Measurements from ENCODE around the gene ALDH1L2. TPM values are rescaled to one million over a fixed set of nuclear protein-coding genes. Genes with fewer than 3 reads are reported as not detected.

The ALDH1L2 gene
- total RNA-seq, 1 experiment from 2014 or later: 1.9 TPM

DNA sequence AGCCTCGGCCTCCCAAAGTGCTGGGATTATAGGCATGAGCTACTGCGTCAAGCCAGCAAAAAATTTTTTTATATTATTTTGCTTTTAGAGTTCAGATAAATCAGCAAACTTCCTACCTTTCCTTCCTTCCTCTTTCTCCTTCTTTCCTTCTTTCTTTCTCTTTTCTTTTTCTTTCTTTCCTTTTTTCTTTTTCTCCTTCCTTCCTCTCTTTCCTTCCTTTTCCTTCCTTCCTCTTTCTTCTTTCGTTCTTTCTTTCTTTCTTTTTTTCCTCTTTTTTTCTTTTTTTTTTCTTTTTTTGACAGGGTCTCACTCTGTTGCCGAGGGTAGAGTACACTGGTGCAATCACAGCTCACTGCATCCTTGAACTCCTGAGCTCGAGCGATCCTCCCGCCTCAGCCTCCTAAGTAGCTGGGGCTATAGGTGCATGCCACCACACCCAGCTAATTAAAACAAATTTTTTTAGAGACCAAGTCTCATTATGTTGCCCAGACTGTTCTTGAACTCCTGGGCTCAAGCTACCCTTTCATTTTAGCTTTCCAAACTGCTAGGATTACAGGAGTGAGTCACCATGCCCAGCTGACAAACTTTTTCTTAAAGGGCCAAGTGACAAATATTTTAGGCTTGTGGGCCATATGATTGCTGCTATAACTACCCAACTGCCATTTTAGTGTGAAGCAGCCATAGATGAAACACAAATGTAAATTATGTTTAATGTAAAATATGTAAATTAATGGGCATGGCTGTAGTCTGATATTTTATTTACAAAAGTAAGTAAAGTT is 16.1 kb upstream of the ALDH1L2 start:
- Histone ChIP-seq H4K5ac (ENCODE audit: insufficient read length, low read depth, low read length) (no peak overlapping the region), H3T11ph (ENCODE audit: low read length) (no peak overlapping the region), H3K4me2 (ENCODE audit: insufficient read depth, insufficient read length, low read length) (no peak overlapping the region), H2BK120ac (ENCODE audit: low read depth, low read length, poor library complexity, severe bottlenecking) (no peak overlapping the region), H3K27ac (ENCODE audit: insufficient read length, low read depth, low read length) (no peak overlapping the region), H3K27me3 (ENCODE audit: insufficient read depth, low read length) (no peaks in the 10 kb centered on the region), H3K9ac (ENCODE audit: extremely low read depth, insufficient read length, low read length) (no peak overlapping the region), H2AFZ (ENCODE audit: low read length) (no peak overlapping the region), H3K79me1 (ENCODE audit: insufficient read depth, low read depth, low read length, poor library complexity, severe bottlenecking) (no peaks in the 10 kb centered on the region), H4K91ac (ENCODE audit: insufficient read length, low read depth, low read length) (no peak overlapping the region), H4K20me1 (ENCODE audit: control insufficient read depth, insufficient read depth, insufficient read length) (no peaks in the 10 kb centered on the region), H3K18ac (ENCODE audit: insufficient read length, low read depth, low read length) (no peak overlapping the region), H3K79me2 (ENCODE audit: insufficient read depth, low read length) (no peaks in the 10 kb centered on the region), H2BK12ac (ENCODE audit: insufficient read length, low read depth, low read length) (no peak overlapping the region), H3K23me2 (ENCODE audit: insufficient read length, low read depth, low read length, poor library complexity, severe bottlenecking) (no peaks in the 10 kb centered on the region), H2BK5ac (ENCODE audit: insufficient read length, low read length) (no peak overlapping the region), H4K8ac (replicated peaks; ENCODE audit: insufficient read length, low read depth, low read length) (no peak overlapping the region), H2BK20ac (ENCODE audit: low read depth, low read length, poor library complexity, severe bottlenecking) (no peak overlapping the region), H3K23ac (ENCODE audit: insufficient read length, low read depth, low read length) (no peak overlapping the region), H3K9me3 (ENCODE audit: control insufficient read depth, low read depth, low read length) (no peaks in the 10 kb centered on the region), H3K14ac (ENCODE audit: insufficient read depth, low read length) (no peak overlapping the region), H2BK15ac (ENCODE audit: low read depth, low read length) (no peak overlapping the region), H2AK5ac (ENCODE audit: insufficient read length, low read length) (no peak overlapping the region), H3K4ac (ENCODE audit: low read depth, low read length) (no peak overlapping the region), H3K4me1 (ENCODE audit: insufficient read depth, low read length) (no peaks in the 10 kb centered on the region; the same call in 1 of the 2 replicates), H3K56ac (ENCODE audit: insufficient read length, low read depth, low read length) (no peak overlapping the region)
- DNase-seq: no peak
- Mint-ChIP-seq H3K27ac (peak overlapping the region in 1 of 3 experiments; percentile 49; a peak in 1 of 7 replicates), H3K36me3 (ENCODE audit: insufficient read depth in 1 of 3, low read depth in 3 of 3) (peaks cover 9 to 17% (median 9%) of the 10 kb centered on the region in 3 experiments), H3K27me3 (ENCODE audit: low read depth) (peaks cover 1% of the 10 kb centered on the region; the same call in 1 of the 2 replicates), H3K4me1 (peaks cover 0 to 3% of the 10 kb centered on the region in 2 experiments; a peak in 2 of 4 replicates), H3K4me3 (no peak overlapping the region), H3K9me3 (peaks cover 24 to 26% of the 10 kb centered on the region in 2 experiments)
- no CpG with 5 or more reads among the region's 7 CpGs for WGBS (ENCODE audit: extremely low coverage, insufficient read length, low lambda C conversion rate)
- TF ChIP-seq, protein P1, sequence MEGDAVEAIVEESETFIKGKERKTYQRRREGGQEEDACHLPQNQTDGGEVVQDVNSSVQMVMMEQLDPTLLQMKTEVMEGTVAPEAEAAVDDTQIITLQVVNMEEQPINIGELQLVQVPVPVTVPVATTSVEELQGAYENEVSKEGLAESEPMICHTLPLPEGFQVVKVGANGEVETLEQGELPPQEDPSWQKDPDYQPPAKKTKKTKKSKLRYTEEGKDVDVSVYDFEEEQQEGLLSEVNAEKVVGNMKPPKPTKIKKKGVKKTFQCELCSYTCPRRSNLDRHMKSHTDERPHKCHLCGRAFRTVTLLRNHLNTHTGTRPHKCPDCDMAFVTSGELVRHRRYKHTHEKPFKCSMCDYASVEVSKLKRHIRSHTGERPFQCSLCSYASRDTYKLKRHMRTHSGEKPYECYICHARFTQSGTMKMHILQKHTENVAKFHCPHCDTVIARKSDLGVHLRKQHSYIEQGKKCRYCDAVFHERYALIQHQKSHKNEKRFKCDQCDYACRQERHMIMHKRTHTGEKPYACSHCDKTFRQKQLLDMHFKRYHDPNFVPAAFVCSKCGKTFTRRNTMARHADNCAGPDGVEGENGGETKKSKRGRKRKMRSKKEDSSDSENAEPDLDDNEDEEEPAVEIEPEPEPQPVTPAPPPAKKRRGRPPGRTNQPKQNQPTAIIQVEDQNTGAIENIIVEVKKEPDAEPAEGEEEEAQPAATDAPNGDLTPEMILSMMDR (conservative IDR thresholded peaks at IDR 0.05): no peak

Measured in H9 (cell line).